Middle frontal gyrus (tissue), 1 donor: Measurements from ENCODE around the gene CMTM1.
"Not testable (repeated sequence)": the region's sequence is repeated elsewhere in the genome, so short reads cannot be mapped to it uniquely, and the experiment has no call there.

ENCODE experiments used
- DNase-seq: peaks from one replicate; pipeline ENCODE4 v3.0.0-alpha.2; 2015; ENCODE audit warnings: low spot score; ENCODE audit errors: extremely low spot score

Gene CMTM1

DNA sequence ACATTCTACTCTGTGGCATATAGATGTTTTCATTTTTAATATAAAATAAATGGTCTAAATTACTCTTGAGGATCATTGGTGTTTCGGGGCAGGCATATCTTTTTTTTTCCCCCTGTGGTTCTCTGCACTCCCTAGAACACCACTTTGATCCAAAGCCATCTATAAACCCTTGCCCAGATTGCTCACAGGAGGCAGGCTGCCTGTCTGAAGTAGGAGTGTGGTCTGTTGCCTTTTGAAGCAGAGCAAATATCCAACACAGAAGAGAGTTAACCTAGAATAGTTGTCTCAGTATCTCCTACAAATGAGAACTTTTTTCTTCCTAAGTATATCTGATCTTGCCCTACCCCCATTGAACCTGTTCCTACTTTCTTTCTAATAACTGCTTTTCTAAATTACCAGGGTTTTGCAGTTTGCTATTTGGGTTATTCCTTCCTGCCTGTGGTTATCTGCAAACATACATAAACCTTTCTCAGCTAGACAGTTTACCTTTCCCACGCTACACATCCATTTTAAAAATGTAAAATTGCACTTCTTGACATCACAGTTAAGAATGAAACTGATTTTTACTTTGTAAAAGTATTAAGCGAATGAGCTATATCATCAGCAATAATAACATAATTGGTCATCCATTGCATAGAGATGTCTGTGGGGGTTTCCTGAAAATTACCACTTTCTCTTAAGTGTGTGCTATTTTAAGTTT is 4.7 kb upstream of the CMTM1 start:
- no peak for DNase-seq

GRCh38 chr16:66562409-66562808 is 3.8 kb upstream of the CMTM1 start:
- DNase-seq = no peak

DNA sequence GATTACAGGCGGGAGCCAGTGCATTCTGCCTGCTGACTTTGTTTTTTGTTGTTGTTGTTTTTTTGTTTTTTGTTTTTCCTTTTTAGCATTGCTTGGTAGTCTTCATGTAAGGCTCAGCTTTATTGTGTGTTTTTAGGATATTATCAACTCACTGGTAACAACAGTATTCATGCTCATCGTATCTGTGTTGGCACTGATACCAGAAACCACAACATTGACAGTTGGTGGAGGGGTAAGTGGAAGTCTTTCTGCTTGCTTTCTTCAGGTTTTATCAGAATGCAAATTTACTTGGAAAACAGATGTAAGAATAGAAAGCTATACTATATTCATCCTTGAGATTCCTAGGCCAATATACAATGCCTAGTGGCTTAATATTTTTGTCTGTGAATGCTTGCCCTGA is 3.3 kb upstream of the CMTM1 start:
- no peak for DNase-seq

DNA sequence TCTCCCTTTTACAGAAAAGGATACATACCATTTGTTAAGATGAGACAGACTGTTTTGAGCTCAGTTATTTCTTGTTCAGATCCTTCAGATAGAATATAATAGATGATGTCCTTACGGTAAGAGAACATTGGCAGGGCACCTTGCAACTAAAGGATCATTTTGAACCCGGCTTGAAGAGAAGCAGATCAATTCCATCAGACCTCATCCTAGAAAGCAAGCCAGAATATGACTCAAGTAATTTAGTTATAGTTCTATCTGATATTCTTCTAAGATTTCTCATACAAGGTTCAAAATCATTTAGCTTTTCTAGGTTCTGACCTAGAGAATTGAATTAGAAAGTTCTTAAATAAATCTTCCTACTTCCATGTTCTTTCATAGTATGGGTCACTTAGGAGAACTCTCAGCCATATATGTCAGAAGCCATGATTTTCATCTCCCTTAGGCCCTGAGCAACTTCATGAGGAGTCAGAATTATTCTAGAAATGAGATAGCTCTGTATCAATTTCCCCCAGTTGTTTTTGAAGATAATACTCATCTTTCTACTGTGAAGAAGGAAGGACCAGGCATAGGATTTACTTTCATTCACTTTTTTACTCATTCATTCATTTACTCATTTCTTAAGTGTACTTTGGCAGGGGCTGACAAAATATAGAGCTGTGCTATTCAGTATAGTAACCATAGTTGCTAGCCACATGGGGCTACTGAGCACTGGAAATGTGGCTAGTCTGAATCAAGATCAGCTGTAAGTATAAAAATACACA is 2.5 kb upstream of the CMTM1 start:
- DNase-seq = no peak

DNA sequence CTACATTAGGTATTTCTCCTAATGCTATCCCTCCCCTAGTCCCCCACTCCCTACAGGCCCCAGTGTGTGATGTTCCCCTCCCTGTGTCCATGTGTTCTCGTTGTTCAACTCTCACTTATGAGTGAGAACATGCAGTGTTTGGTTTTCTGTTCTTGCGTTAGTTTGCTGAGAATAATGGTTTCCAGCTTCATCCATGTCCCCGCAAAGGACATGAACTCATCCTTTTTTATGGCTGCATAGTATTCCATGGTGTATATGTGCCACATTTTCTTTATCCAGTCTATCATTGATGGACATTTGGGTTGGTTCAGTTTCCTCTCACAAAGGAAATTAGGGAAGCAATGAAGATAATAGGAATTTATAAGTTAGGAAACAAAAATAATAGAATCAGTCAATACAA is 1.0 kb downstream of the CMTM1 start:
- not testable (repeated sequence) for DNase-seq

DNA sequence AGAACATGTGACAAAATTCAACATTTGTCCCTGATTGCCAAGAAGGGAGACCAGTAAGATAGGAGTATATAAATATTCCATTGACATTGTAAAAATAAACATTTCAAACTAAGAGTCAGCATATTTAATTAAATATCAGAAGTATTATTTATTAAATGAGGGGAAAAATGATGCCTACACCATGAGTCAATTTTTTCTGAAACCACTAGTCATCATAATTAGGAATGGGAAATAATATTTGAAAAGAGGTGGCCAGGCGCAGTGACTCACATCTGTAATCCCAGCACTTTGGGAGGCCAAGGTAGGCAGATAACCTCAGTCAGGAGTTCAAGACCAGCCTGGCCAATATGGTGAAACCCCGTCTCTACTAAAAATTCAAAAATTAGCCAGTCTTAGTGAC is 2.1 kb downstream of the CMTM1 start:
- DNase-seq = no peak

DNA sequence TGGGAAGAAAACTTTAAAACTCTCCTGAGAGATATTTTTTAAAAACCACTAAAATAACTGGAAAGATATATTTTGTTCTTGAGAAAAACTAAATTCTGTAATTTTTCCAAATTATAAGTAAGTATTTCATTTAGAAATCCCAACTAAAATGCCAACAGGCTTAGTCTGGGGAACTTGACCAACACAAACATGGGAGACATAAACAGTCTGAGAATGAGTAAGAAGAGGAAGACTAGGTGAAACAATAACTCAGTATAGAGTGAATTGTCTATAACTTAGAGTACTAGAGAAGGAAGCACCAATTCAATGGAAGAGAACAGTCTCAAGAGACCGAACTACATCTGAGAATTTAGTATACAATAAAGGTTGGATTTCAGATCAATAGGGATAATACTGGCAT is 2.9 kb downstream of the CMTM1 start:
- no peak for DNase-seq

GRCh38 chr16:66569827-66570405 is 3.7 kb downstream of the CMTM1 start:
- no peak for DNase-seq

DNA sequence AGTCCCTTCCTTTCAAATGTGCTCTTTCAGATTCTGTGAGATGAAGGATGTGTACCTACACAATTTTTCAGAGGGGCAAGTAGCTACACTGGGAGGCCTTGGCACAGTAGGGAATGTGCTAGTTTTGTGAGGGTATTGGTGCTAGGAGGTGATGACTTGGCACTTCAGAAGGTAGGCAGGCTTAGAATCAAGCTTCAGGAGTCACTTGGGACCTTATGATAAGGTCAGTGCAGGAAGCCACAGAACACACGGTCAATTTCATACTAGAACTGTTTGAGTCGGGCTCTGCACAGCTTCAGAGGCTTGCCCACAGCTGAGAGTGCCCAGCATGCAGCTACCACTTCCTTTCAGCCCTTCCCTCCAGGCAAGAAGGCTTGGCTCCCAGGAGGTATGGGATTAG is 6.1 kb downstream of the CMTM1 start:
- DNase-seq = no peak

DNA sequence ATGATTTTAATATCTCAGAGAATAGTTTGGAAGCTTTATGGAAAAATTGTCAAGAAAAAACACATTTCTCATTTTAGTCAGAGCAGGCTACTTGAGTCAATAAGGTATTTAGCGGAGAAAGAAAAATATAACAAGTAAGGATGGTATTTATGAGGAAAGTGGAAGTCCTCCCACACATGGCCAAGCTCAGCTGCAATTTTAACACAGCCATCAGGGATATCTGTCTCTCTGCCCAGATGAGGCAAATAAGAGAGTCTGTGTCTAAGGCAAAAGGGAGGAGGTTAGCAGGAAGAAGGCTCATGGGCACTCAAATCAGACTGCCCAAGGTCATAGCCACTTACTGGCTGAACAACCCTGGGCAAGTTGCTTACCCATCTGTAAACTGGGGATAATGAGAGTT is 7.8 kb downstream of the CMTM1 start:
- DNase-seq = no peak

GRCh38 chr16:66574531-66574930 is 8.3 kb downstream of the CMTM1 start:
- no peak for DNase-seq

- DNase-seq = no peak
These were observed 8.8 kb downstream of the CMTM1 start for GRCh38 chr16:66575060-66575459.

GRCh38 chr16:66576296-66576695 is 10.1 kb downstream of the CMTM1 start:
- DNase-seq = no peak

DNA sequence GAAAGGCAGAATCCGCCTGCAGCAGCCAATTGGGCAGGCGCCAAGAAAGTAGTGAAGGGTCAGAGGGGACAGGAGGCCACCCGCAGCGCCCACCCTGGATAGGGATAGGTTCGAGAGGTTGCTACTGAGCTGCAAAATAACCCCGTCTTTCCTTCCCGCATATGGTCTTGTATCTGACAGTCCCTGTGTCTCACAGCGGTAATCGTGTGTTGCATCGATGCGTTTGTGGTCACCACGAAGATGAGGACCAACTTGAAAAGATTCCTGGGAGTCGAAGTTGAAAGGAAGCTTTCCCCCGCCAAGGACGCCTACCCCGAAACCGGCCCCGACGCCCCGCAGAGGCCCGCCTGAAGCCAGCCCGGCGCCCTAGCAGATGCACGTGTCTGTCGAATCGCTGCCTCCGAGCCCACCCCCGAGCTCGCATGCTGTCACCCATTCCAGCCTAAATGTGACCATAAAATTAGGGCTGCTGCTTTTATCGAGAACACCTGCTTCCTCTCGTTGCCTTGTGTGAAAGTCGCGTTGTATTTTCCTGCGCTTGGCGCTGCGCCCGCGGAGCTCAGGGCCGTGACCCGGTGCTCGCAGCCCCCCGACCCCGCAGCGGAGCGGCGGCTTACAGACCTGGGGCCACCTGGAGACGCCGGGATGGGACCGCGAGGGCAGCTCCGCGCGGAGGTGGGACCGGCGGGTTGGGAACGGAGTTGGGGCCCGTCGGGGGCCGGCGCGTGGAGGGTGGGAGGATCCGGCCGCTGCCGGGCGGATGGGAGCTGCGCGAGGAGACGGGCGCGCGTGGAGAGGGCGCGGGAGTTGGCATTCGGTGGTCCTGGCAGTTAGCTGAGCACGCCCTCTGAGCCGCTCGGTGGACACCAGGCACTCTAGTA is 12.7 kb downstream of the CMTM1 start, which contains the start of gene CMTM2:
CMTM2 (plus strand) TSS at position 813 of the 881 bp plus-strand sequence. CDS start 145 bp downstream, outside the sequence.
- DNase-seq = no peak

DNA sequence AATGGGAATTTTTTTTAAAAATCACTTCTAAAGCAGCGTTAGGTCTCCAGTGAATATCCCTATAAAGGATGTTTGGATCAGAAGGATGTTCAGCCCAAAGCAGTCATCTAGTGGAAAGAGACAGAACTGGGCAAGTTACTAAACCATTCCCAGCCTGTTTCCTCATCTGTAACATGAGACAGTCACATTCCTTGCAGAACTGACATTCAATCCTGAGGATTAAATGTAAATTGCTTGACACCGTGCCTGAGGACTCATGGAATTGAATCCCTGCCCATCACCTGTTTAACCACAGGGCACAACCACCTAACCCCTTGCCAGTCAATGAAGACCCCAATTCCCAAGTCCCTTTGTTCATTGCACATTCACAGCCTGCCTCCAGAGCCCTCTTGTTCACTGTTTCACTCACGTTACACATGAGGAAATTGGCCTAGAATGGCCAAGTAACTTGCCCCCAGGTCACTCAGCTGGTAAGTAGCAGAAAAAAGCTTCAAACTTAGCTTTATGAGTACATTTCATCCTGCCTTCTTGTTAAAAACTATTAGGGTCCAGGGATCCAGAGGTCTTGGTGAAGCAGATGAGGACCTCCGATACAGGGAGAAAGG is 14.5 kb downstream of the CMTM1 start:
- DNase-seq = no peak

DNA sequence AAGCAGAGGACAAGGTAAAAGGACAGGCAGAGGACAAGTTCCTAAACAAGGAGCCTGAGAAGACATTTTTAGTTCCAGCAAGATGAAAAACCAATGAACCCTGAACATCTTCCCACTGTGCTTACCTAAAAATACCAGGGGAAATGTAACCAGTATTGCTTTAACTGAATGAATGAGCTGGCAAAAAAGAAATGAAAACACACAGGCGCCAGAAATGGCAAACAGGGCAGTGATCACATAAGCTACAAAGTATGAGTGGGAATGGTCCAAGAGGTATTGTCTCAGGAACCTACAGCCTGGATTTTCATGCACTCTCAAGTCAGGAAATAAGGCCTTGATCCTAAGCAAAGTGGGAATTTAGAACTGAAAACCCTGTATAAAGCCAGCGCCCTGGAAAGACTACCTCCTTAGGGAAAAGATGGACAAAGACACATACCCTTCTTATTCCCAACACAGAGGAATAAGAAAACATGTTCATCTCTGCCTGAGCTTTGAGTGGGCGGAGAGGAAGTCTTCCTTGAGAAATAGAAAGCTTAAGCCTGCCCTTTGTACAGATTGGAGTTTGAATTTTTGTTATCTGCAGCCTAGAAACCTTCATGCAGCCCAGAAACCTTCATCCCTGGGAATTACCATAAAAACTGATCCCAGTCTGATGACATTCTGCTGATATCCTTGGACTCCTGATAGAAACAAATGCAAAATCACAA is 15.2 kb downstream of the CMTM1 start:
- no peak for DNase-seq

DNA sequence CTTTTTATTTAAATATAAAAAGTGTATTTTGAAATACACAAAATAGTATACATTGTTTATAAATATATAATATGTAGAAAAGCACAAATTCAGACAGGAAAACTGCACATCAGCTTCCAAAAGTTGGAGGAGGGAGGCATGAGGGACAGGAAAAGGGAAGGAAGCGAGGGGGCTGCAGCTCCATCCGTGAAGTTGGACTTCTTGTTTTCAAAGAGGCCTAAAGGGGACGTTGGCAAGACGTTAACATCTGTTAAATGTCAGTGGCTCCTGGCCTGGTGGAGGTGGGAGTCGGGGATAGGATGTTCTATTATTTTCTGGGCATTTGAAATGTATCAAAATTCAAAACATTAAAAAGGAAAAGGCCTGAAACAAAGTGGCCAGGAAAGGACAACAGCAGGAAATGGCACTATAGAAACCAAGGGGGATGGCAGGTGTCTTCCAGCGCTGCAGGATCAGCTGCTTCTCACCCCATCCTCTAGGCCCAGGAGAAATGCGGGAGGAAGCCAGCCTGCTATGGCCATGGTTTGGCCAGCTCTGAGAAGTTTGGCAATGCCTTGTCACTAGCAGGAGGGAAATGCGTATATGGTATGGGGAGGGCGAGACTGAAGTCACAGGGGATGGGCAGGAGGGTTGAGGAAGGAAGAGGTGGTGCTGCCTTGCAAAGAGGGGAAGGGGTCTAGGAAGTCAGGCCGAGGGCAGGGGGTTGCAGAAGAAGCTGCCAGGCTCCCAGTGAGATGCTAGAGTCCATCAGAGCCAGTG is 19.4 kb downstream of the CMTM1 start:
- no peak for DNase-seq

GRCh38 chr16:66587881-66588600 is 21.8 kb downstream of the CMTM1 start:
- no peak for DNase-seq
